HS-27A (cell line): ENCODE measurements around the gene YBEY.
"Not testable (repeated sequence)": the region's sequence is repeated elsewhere in the genome, so short reads cannot be mapped to it uniquely, and the experiment has no call there.

Source experiments
- DNase-seq: peaks from one replicate; pipeline ENCODE4 v3.0.0-alpha.2; 2012; ENCODE audit warnings: low read depth, missing footprints

The YBEY gene

DNA sequence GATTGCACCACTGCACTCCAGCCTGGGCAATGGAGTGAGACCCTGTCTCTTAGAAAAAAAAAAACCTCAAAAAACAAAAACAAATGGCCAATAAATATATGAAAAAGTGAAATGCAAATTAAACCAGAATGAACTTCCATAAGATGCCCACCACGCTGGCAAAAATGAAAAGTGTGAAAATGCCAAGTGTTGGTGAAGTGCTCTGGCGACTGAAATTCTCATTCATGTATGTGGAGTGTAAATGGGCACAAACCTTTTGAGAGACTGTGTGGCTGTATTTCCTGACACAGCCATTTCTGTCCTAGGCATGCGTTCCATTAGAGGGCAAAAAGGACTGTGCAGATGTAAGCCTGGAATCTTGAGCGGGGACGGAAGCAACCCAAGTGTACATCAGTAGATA lies 18.3 kb downstream of the YBEY start:
- DNase-seq, result no peak

DNA sequence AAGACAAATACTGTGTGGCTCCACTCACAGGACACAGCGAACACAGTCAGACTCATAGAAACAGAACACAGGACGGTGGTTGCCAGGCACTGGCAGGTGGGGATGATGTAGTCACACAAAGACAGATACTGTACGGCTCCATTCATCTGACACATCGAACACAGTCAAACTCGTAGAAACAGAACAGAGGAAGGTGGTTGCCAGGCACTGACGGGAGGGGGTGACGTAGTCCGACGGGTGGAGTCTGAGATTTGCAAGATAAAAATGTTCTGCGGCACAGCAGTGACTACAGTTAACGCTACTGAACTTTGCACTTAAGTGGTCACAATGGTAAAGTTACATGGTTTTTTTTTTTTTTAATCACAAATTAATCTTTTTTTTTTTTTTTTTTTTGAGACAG lies 18.8 kb downstream of the YBEY start:
- DNase-seq, result no peak

DNA sequence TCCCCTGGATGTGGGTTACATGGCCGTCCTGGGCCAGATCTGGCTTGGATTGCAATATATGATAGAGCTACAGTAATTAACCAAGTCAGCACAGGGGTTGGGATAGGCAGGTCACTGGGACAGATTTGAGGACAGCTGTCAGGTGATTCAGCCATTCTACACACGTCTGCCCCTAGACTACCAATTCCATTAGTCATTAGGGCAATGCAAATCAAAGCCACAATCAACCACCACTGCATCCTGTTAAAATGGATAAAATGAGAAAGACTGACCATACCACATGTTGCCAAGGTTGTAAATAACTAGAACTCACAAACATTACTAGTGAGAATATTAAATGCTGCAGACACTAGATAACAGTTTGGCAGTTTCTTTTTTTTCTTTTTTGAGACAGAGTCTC lies 21.5 kb downstream of the YBEY start:
- no peak for DNase-seq

GRCh38 chr21:46308431-46308830 lies 22.3 kb downstream of the YBEY start:
- no peak for DNase-seq

DNA sequence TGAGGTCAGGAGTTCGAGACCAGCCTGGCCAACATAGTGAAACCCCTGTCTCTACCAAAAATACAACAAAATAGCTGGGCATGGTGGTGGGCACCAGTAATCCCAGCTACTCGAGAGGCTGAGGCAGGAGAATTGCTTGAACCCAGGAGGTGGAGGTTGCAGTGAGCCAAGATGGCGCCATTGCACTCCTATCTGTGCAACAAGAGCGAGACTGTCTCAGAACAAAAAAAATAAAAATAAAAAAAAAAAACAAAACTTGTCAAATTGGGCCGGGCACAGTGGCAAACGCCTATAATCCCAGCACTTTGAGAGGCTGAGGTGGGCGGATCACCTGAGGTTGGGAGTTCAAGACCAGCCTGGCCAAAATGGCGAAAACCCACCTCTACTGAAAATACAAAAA lies 24.1 kb downstream of the YBEY start:
- DNase-seq, result not testable (repeated sequence)

GRCh38 chr21:46311568-46311967 lies 25.4 kb downstream of the YBEY start:
- no peak for DNase-seq

DNA sequence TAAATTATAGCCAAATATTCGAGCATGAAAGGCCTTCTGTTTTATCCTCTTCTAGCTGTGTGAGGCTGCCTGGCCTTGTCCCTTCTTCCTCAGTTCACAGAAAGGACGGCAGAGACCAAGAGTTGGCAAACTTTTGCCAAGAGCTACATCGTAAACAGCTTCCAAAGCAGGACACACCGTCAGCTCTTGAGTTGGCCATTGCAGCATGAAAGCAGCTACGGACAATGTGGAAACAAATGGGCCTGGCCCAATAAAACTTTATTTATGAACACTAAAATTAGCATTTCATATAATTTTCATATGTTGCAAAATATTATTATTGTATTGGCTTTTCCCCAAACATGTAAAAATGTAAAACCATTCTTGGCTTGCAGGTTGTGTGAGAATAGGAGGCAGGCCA lies 26.8 kb downstream of the YBEY start:
- DNase-seq, result no peak

DNA sequence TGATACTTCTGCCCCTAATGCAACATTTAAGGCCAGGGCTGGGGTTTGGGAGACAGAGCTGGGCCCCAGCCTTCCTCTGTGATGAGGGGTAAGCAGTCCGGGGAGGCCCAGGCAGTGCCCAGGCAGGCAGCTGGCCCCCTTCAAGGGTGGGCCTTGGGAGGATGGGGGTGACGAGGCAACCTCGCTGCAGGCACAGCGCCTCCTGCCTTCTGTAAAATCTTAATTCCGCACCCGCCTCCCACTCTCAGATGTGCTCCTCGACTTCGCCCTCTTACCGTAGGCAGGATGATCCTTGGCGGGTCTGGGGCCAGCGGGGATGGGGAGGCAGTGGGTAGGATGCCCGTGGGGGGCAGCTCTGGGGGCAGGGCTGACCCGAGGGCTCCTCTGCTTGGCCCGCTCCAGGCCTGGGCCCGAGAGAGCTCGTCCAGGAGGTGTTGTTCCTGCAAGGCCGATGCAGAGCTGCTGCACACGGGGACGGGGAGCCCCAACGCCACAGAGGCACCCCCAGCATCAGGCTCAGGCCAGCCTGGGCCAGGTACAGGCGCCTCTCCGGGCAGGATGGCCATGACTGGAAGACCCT lies 28.4 kb downstream of the YBEY start:
- DNase-seq, result no peak

DNA sequence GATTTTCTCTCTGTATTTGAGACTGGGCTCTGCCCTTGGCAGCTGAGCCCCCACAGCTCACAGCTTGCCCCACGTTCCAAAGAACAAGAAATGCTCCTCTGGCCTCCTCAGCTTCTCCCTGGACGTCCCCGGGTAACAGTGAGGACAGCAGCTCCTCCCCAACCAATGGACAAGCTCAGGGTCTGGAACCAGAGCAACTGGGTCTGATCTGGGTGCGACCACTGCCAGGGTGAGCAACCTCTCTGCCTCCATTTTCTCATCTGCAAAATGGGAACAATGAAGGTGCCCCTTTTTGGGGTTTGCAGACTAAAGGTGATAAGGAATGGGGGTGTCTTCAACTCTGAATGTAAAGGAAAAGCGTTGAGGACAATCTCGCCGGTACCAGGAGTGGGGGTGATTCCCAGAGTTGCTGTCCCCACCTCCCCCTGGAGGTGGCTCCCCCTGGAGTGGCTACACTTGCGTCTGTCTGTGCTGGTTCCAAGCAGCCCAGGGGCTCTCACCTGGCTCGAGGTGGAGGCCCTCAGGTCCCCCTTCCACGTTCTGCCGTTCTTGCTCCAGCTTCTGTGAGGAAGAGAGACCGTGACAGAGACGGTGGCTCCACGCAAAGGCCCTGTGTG lies 30.7 kb downstream of the YBEY start:
- DNase-seq, result no peak

GRCh38 chr21:46317710-46318463 lies 31.7 kb downstream of the YBEY start:
- no peak for DNase-seq

GRCh38 chr21:46318464-46318845 lies 32.3 kb downstream of the YBEY start:
- DNase-seq, result no peak

- DNase-seq, result no peak
Measured at GRCh38 chr21:46319186-46319585, 33.0 kb downstream of the YBEY start.

GRCh38 chr21:46320331-46320801 lies 34.2 kb downstream of the YBEY start:
- DNase-seq, result no peak

DNA sequence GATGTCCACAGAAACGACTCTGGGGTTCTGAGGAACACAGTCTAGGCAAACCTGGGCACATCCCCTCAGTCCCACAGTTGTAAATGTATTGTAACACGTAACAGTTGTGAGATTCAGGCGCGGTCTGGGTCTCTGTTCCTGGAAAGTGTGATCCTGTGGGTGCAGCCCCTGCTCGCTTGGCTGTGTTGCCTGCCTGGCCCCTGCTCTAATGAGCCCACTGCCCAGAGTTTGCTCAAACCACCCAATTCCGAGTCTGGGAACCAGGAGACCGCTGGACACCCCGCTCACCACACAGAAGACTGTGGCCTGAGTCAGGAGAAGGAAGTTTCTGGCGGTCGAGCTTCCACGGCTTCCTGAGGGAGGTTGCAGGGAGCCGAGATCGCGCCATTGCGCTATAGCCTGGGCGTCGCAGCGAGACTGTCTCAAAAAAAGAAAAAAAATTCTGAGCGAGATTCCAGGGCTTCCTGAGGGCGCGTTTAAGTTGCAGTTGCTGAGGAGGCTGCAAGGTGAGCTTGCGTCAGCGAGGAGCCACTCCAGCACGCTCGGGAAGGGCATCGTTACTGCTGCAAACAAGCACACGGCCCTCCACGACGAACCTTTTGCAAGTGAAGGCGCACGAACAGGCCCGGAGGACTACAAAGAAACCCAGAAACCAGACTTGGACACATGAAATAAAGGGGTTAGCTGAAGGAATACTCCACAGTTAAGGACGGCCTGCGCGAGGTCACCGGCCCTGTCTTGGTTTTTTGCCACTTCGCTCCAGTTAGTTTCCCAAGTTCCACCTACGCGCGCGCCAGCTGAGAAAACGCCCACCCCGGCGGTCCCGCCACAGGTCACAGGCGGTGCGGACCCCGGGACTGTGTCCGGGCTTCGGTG lies 36.4 kb downstream of the YBEY start:
- DNase-seq, result no peak

GRCh38 chr21:46323227-46323709 lies 37.1 kb downstream of the YBEY start:
- no peak for DNase-seq

GRCh38 chr21:46323710-46324389 lies 37.7 kb downstream of the YBEY start, which contains the start of the genes C21orf58 and PCNT:
Gene C21orf58 (minus strand): TSS chr21:46323870. CDS start chr21:46322738, 1,132 bp downstream.
Gene PCNT (plus strand): TSS chr21:46324156. CDS start chr21:46324229, 73 bp downstream.
- DNase-seq, result peak; percentile 93

DNA sequence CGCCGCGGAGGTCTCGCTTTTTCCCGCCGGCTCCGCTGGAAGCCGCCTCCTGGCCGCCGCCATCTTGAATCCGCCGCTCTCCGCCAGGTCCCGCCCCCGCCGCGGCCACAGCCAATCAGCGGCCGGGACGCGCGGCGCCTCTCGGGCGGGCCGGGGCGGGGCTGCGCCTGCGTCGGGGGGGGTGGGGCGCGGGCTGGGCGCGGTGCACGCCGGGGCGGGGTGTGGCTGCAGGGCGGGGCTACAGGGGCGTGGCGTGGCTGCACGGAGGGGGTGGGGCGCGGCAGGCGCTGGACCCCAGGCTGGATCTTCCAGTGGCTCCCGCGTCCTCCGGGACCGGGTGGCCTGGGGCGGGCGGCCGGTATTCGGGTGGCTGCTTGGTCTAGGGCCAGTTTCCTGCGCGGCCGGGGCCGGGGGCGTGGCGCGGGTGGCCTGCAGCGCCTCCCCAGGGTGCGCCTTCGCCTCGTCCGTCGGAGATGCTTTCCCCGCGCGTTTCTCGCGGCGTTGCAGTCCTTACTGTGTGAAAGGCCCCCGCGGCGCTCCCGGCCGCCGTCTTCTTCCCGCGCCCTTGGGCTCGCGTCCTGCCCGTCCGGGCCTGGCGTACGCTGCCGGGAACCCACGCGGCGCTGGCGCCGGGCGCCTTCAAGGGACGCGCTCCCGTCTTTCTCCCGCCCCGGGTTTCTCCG lies 38.4 kb downstream of the YBEY start:
- DNase-seq, result peak; percentile 53

DNA sequence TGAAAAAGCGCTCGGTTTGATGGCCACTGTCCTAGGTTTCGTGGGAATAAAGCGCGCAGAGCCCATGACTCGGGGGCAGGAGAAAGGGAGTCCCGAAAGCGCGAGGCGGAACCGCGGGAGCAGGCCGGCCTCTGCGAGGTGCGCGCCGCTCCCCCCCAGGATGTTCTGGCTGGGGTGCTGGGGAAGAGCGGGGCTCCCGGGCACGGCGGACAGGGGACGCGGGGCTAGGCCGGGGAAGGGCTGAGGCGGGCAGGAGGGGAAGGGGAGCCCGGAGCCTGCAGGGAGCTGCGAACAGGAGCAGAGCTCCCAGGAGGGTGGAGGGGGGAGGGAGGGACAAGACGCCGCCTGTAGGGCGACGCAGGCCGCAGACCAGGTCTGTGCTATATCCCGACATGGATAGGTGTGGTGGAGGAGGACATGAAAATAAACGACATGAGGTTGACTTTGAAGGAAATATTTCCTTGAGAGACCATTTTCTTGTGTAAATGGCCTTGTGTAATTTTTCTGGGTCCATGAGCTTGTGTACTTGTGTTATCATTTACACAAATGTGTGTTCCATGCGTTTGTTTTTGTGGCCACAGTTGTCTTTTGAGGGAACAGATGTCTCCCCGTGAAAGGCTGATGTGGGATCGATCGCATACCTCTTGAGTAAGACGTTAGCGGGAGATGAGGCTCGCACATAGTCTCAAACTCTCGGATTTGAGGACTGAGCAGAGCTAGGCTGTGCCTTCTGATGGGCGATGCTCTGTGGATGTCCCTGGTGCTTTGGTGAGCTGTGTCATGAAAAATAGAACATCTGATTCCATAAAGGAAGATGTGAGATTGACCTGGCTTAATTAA lies 39.2 kb downstream of the YBEY start:
- peak; percentile 29 for DNase-seq

- no peak for DNase-seq
Measured at GRCh38 chr21:46326110-46326703, 40.1 kb downstream of the YBEY start.
